UCSD-AML1 (cell line): ENCODE data around the gene CXCR5.
"Not testable (repeated sequence)": the region's sequence is repeated elsewhere in the genome, so short reads cannot be mapped to it uniquely, and the experiment has no call there.

ENCODE experiments used
- DNase-seq: peaks from one replicate; lab custom pipeline; 2025; ENCODE audit not compliant: unreplicated experiment; lab: John Stamatoyannopoulos, UW

Gene CXCR5, protein sequence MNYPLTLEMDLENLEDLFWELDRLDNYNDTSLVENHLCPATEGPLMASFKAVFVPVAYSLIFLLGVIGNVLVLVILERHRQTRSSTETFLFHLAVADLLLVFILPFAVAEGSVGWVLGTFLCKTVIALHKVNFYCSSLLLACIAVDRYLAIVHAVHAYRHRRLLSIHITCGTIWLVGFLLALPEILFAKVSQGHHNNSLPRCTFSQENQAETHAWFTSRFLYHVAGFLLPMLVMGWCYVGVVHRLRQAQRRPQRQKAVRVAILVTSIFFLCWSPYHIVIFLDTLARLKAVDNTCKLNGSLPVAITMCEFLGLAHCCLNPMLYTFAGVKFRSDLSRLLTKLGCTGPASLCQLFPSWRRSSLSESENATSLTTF

DNA sequence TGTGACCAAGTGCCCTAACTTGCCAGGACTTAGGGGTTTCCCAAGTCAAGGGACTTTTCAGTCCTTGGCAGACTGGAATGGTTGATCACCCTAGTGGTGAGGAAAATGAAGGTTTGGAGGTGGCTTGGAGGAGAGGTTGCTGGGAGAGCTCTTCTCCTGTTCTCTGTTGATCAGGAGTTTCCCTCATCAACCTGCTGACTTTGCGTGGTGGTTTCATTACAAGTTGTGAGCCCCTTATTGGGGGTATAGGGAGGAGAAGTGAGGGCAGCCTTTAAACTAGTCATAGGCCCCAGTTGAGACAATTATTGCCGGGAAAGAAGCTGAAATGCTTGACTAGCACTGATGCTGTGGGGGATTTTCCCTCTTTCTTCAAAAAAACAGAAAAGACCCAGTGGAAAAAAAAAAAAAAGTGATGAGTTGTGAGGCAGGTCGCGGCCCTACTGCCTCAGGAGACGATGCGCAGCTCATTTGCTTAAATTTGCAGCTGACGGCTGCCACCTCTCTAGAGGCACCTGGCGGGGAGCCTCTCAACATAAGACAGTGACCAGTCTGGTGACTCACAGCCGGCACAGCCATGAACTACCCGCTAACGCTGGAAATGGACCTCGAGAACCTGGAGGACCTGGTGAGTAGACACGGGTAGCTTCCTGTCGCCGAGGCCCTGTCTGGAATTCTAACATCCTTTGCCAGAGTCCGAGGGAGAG is at the start of gene CXCR5:
CXCR5 (plus strand) TSS at position 525 of the 704 bp plus-strand sequence; CDS start at position 575, 50 bp downstream.
- no peak for DNase-seq

- DNase-seq: no peak
These were observed 49.2 kb upstream of the CXCR5 start for GRCh38 chr11:118834427-118835028.

DNA sequence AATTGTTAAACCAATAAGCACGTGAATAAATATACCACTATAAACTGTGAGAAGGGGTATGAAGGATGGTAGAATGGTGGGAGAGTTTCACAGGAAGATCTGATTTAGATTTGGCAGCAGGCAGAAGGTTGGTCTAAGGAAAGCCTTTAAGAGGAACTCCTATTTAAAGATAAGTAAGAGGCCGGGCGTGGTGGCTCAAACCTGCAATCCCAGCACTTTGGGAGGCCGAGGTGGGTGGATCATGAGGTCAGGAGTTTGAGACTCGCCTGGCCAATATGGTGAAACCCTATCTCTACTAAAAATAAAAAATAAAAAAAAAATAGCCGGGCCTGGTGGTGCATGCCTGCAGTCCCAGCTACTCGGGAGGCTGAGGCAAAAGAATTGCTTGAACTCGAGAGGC is 45.8 kb upstream of the CXCR5 start:
- no peak for DNase-seq

GRCh38 chr11:118838905-118839553 is 44.7 kb upstream of the CXCR5 start:
- no peak for DNase-seq

GRCh38 chr11:118841469-118842242 is 42.0 kb upstream of the CXCR5 start:
- DNase-seq: no peak

DNA sequence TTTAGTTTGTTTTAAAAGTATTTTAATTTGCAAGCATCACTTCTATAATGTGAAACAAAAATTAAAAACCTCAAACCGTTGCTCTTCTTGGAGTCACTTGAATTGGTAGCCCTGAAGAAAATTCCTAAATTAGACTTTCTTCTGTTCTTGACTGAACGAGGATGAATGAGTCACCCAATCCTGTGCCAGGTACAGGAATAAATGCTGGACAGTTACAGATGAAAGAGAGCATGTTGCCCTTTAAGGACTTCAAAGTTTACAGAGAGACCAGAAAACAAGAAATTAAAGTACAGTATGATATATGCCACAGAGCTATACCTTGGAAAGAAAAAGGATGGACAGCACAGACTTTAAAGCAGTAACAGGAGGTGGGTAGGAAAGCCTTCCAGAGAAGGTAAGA is 41.3 kb upstream of the CXCR5 start:
- no peak for DNase-seq

- not testable (repeated sequence) for DNase-seq
These were observed 40.8 kb upstream of the CXCR5 start for GRCh38 chr11:118842843-118843242.

- no peak for DNase-seq
These were observed 40.1 kb upstream of the CXCR5 start for GRCh38 chr11:118843565-118843964.

DNA sequence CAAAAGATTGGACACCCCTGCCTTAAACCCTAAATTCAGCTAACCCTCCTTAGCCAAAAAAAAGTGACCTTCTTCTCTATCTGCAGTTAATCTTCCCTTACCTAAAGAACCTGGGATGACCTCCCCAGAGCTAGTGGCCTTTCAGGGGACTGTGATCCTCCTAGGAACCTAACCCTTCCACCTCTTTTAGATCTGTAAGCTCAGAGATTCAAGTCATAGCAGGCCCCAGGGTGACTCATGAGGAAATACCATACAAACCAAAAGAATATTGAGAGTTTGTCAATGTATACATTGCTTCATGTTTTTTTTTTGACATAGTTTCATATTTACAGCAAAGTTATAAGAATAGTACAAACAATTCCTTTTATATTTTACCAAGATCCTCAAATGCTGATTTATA is 38.3 kb upstream of the CXCR5 start:
- no peak for DNase-seq

DNA sequence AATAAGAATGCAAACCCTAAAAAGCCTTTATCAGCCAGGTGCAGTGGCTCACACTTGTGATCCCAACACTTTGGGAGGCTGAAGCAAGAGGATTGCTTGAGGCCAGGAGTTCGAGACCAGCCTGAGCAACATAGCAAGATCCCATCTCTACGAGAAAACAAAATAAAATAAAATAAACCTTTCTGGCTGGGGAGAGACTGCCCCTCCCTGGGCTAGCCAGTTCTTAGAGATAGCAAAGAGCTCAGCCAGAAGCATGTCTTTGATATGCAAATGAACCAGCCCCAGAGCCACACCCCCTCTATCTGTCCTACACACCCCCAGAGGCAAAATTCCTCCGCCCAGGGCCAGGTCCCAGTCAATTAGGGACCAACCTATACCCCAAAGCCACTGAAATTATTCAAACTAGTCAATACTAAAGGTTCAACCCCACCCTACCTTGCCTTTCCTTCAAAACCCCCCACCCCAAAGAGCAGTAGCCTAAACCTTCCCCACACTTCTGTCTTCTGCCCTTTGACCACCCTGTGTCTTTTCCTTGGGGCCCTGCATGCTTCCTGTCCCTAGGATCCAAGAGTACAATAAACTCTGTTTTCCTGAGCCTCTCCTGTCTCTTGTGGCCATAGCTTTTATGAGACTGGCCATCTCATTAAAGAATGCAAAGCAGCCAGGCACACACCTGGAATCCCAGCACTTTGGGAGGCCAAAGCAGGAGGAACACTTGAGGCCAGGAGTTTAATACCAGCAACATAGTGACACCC is 37.3 kb upstream of the CXCR5 start:
- no peak for DNase-seq

GRCh38 chr11:118849825-118850224 is 33.9 kb upstream of the CXCR5 start:
- DNase-seq: no peak

DNA sequence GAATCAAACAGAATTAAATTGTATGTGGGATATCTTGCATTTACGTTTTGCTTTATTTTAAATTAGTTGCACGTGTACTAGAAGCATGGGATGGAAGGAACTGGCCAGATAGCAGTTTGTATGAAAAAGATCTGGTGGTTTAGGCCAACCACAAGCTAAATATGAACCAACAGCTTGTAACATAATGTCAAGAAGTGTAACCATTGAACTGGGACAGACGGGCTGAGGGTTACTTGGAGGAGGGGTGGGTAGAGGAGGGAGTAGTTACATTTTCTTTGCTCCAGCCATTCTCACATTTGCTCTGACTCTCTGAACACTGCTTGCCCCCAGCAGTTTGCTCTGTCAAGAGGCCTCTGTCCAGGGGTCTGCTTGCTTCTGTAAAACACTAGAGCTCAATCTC is 31.7 kb upstream of the CXCR5 start:
- no peak for DNase-seq

DNA sequence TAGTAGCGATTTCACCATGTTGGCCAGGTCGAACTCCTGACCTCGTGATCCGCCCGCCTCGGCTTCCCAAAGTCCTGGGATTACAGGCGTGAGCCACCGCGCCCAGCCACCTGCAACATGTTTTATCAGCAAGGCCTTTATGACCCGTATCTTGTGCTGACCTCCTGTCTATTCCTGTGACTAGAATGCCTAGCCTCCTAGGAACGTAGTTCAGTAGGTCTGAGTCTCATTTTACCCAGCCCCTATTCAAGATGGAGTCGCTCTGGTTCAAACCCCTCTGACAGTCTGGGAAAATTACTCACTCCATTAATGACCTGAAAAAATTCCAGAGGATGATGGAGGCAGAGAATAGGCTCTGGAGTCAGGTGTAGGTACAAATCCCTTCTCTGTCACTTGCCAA is 30.0 kb upstream of the CXCR5 start:
- no peak for DNase-seq

GRCh38 chr11:118856314-118856713 is 27.4 kb upstream of the CXCR5 start:
- no peak for DNase-seq

DNA sequence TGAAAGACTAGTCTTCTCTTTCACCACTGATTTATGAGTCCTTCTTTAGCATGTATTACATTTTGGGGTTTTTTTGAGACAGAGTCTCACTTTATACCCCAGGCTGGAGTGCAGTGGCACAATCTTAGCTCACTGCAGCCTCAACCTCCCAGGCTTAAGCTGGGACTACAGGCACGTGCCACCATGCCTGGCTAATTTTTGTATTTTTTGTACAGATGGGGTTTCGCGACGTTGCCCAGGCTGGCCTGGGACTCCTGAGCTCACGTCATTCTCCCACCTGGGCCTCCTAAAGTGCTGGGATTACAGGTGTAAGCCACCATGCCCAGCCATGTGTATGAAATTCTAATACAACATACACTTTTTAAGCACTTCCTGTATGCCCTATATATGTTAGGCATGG is 26.3 kb upstream of the CXCR5 start:
- no peak for DNase-seq

- DNase-seq: no peak
These were observed 23.7 kb upstream of the CXCR5 start for GRCh38 chr11:118859973-118860372.

DNA sequence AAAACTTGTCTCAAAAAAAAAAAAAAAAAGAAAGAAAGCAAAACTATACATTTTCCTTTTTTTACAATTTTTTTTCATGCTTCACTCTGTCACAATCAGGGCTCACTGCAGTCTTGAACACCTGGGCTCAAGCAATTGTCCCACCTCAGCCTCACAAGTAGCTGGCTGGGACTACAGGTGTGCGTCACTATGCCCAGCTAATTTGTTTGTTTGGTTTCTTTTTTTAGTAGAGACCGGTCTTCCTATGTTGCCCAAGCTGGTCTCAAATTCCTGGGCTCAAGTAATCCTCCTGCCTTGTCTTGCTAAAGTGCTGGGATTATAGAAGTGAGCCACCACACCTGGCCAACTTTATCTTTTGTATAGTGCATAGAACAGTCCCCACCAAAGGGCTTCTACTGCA is 15.0 kb upstream of the CXCR5 start:
- DNase-seq: no peak

- DNase-seq: no peak
These were observed 13.0 kb upstream of the CXCR5 start for GRCh38 chr11:118870396-118871343.

DNA sequence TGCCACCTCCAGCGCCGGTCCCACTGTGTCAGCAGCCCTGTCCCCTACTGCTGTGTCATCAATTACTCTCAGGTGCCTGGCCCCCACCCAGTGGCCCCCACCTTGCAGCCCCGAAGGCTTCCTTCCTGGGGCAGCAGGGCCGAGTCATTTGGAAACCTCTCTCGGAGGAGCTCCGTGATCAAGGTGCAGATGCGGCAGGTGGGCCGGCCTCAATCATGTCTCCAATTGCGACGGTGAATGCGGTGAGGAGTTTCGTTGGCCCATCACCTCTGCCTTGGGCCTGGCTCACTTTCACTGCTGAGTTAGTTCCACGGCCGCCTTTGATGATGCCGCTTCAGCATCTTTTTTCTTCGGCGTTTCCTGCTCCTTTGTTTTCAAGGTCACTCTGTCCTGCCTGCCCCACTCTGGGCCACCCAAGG is 11.3 kb upstream of the CXCR5 start:
- DNase-seq: no peak
